Stimulated activated memory B cell treated with anti-CD40 and anti-IgM and Interleukin-4, amounts not matched to agents 10 μg/mL and 1 μg/mL and 100 μg/mL, for 72 hours (primary cell): Measurements from ENCODE around the gene TRIP13.

ENCODE experiments used
- ATAC-seq: fragments of 150-1000 bp; cut with Tn5 transposase; 2 replicates; pipeline ENCODE4 v1.10.0; 2021
- H3K27ac Mint-ChIP-seq: one replicate; pipeline ENCODE4 v1.8.0; 2022; ENCODE audit warnings: mild to moderate bottlenecking, mixed read lengths
- H3K27me3 Mint-ChIP-seq: one replicate; pipeline ENCODE4 v1.8.0; 2022; ENCODE audit warnings: mixed read lengths
- H3K36me3 Mint-ChIP-seq: one replicate; pipeline ENCODE4 v1.8.0; 2022; ENCODE audit warnings: mixed read lengths
- H3K4me1 Mint-ChIP-seq: one replicate; pipeline ENCODE4 v1.8.0; 2022; ENCODE audit warnings: mixed read lengths
- H3K4me3 Mint-ChIP-seq: one replicate; pipeline ENCODE4 v1.8.0; 2022; ENCODE audit warnings: mild to moderate bottlenecking, moderate library complexity, mixed read lengths
- H3K9me3 Mint-ChIP-seq: one replicate; pipeline ENCODE4 v1.8.0; 2022; ENCODE audit warnings: mixed read lengths

The TRIP13 gene

DNA sequence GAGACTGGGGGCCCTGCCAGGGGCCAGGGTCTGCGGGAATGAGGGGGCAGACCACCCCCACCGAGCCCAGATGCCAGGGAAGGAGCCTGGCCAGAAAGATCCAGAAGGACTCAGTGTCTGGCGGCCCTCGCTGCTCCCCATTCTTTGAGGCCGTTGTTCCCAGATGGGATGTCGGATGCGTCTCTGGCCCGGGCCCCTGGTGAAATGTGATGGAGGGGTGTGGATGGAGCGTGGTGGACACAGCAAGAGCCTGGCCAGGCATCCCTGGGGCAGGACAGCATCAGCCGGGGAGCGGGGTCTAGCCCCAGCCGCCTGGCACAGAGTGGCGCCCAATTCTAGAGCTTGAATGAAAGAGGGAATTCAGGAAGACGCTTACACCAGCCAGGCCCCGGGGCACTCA is 69.7 kb downstream of the TRIP13 start:
- no peak for ATAC-seq
- Mint-ChIP-seq H3K27ac (no peak overlapping the region), H3K36me3 (no peaks in the 10 kb centered on the region), H3K9me3 (no peaks in the 10 kb centered on the region), H3K4me1 (peaks cover 28% of the 10 kb centered on the region), H3K27me3 (peaks cover 84% of the 10 kb centered on the region), H3K4me3 (no peak overlapping the region)

GRCh38 chr5:962801-963200 is 70.1 kb downstream of the TRIP13 start:
- ATAC-seq, result no peak
- Mint-ChIP-seq H3K9me3 (no peaks in the 10 kb centered on the region), H3K27ac (no peak overlapping the region), H3K4me3 (no peak overlapping the region), H3K36me3 (no peaks in the 10 kb centered on the region), H3K4me1 (peaks cover 28% of the 10 kb centered on the region), H3K27me3 (peaks cover 88% of the 10 kb centered on the region)

- Mint-ChIP-seq H3K36me3 (no peaks in the 10 kb centered on the region), H3K27me3 (peaks cover 93% of the 10 kb centered on the region), H3K4me3 (no peak overlapping the region), H3K4me1 (peaks cover 28% of the 10 kb centered on the region), H3K9me3 (no peaks in the 10 kb centered on the region), H3K27ac (peak overlapping the region; percentile 62)
- ATAC-seq, result no peak
Measured at GRCh38 chr5:963310-963672, 70.6 kb downstream of the TRIP13 start.

DNA sequence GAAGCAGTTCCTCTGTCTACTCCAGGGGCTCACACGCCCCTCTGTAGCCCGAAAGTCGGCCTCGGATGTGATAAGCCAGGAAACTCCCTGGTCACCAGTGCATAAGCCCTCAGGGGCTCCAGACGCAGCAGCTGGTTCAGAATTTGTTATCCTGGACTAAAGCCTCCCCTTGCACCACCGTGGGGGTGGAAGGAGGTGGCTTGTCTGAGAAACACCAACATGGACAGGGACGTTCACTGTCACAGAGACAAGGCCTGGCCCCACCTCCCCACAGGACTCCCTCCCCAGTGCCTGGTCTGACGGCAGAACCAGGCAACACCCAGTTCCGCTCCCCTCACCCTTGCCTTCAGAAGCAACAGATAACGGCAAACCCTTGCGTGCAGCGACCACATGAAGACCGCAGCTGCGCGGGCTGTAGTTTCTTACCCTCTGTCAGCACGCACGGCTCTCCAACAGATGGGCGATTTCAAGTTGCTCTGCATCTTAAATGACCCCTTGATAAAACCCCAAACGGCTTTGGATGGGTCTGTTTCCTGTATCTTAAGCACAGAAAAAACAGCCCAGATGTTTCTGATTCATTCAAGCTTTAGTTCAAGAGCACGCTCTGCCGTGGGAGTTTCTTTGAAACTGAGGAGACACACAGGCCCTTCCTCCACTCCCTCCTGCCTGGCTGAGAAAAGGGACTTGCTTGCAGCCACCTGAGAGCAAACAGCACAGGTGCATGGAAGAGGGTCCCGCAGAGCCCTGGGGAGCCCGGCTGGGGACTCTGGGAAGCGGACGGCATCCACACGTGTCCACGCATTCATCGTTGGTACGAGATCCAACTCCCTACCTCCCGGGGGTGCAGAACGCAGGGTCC is 71.2 kb downstream of the TRIP13 start:
- Mint-ChIP-seq H3K9me3 (no peaks in the 10 kb centered on the region), H3K36me3 (no peaks in the 10 kb centered on the region), H3K27me3 (peaks cover 99% of the 10 kb centered on the region), H3K4me1 (peaks cover 28% of the 10 kb centered on the region), H3K27ac (peak overlapping the region; percentile 62), H3K4me3 (peak overlapping the region; percentile 33)
- ATAC-seq, result peak; percentile 78

DNA sequence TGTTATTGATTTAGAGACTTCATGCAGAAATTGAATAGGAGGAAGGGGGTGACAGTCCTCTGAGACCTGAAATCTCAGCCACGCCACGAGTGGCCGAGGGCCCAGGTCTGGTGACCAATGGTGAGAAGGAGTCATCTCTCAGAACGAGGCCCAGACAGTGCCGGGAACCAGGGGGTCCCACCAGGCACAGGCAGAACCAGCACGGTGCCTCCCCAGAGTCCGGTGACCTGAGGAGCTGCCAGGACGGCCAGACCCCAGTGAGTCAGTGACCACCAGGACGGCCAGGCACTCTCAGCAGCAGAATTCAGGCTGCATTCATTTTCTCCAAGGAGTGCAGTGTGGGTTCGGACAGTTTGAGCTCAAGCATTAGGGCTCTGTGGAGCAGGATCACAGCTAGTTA is 72.1 kb downstream of the TRIP13 start:
- no peak for ATAC-seq
- peak overlapping the region; percentile 62 for H3K27ac Mint-ChIP-seq
- no peaks in the 10 kb centered on the region for H3K36me3 Mint-ChIP-seq
- H3K4me3 Mint-ChIP-seq, result no peak overlapping the region
- H3K27me3 Mint-ChIP-seq, result peaks cover 100% of the 10 kb centered on the region
- no peaks in the 10 kb centered on the region for H3K9me3 Mint-ChIP-seq
- peaks cover 28% of the 10 kb centered on the region for H3K4me1 Mint-ChIP-seq

DNA sequence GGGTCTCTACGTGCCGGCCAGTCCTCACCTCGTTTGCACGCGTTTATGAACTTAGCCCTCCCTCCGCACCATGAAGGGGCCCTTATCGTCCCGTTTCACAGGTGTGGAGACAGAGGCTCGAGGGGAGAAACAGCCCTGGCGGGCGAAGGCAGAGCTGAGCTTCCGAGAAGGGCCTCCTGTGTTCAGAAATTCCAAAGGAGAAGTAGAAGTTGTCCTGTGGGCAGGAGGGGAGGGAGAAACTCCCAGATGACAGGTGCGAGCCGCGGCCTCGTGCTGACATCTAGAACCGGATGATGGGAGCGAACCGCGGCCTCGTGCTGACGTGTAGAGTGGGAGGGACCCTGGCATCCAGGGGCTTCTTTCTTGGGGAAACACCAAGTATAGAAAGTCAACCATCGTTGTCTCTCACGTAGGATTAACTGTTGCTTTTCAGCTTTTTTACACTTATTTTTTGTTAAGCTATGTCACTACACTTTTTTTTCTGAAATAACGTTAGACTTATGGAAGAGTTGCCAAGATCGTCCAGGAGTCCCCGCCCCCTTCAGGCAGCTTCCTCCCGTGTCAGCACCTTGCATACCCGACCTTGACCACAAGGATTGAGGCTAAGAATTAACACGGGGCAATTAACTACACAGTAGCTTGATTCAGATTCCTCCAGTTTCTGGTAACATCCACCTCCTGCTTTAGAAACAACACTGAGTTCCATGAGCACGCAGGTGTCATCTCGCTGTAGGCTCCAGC is 73.1 kb downstream of the TRIP13 start:
- Mint-ChIP-seq H3K4me3 (no peak overlapping the region), H3K36me3 (no peaks in the 10 kb centered on the region), H3K4me1 (peaks cover 23% of the 10 kb centered on the region), H3K27me3 (peaks cover 96% of the 10 kb centered on the region), H3K27ac (no peak overlapping the region), H3K9me3 (no peaks in the 10 kb centered on the region)
- ATAC-seq, result no peak

DNA sequence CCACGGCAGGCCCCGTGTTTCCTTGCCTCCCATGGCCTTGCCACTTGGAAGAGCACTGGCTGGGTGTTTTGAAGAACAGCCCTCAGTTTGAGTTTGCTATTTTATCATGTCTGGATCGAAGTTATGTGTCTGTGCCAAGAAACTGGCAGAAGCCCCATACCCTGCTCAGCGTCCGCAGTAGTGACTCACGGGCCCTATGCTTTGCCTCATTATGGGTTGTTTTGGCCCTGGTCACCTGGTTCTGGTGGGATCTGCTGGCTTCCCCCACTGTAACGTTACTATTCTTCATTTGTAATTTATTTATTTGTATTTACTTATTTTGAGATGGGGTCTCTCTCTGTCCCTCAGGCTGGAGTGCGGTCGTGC is 73.6 kb downstream of the TRIP13 start:
- H3K4me3 Mint-ChIP-seq, result no peak overlapping the region
- peaks cover 96% of the 10 kb centered on the region for H3K27me3 Mint-ChIP-seq
- H3K36me3 Mint-ChIP-seq, result no peaks in the 10 kb centered on the region
- H3K27ac Mint-ChIP-seq, result no peak overlapping the region
- peaks cover 5% of the 10 kb centered on the region for H3K9me3 Mint-ChIP-seq
- peaks cover 19% of the 10 kb centered on the region for H3K4me1 Mint-ChIP-seq
- ATAC-seq, result no peak

- H3K36me3 Mint-ChIP-seq, result no peaks in the 10 kb centered on the region
- no peak for ATAC-seq
- no peak overlapping the region for H3K4me3 Mint-ChIP-seq
- H3K27me3 Mint-ChIP-seq, result peaks cover 96% of the 10 kb centered on the region
- H3K4me1 Mint-ChIP-seq, result peaks cover 19% of the 10 kb centered on the region
- H3K27ac Mint-ChIP-seq, result no peak overlapping the region
- H3K9me3 Mint-ChIP-seq, result peaks cover 7% of the 10 kb centered on the region
Measured at GRCh38 chr5:966941-967340, 74.3 kb downstream of the TRIP13 start.
